ENCODE results near the gene PIK3CG. TPM values are rescaled to one million over a fixed set of nuclear protein-coding genes. Genes with fewer than 3 reads are reported as not detected.

Gene PIK3CG
- total RNA-seq, 1 donor from 2014 or later: 0.82 TPM

GRCh38 chr7:106864298-106865081 is 592 bp upstream of the PIK3CG start:
- TF ChIP-seq EZH2 (IDR thresholded peaks at IDR 0.05; ENCODE audit: insufficient read depth, low read length) (no peak), CTCF (IDR thresholded peaks at IDR 0.05; ENCODE audit: insufficient read depth, low read depth, low read length) (no peak)
- Mint-ChIP-seq H3K27me3 (ENCODE audit: low read depth, unreplicated experiment) (peaks cover 5% of the 10 kb centered on the region), H3K9me3 (ENCODE audit: unreplicated experiment) (peaks cover 2% of the 10 kb centered on the region), H3K4me3 (ENCODE audit: unreplicated experiment) (no peak overlapping the region), H3K27ac (ENCODE audit: unreplicated experiment) (no peak overlapping the region), H3K36me3 (ENCODE audit: low read depth, unreplicated experiment) (peaks cover 2% of the 10 kb centered on the region), H3K4me1 (ENCODE audit: low read depth, unreplicated experiment) (peaks cover 8% of the 10 kb centered on the region)
- Histone ChIP-seq H3K79me2 (ENCODE audit: insufficient read depth, low read length) (no peaks in the 10 kb centered on the region), H3K9me3 (ENCODE audit: insufficient read depth, low read depth, low read length) (peaks cover 3% of the 10 kb centered on the region), H3K36me3 (ENCODE audit: insufficient read depth, low read length) (no peaks in the 10 kb centered on the region), H2AFZ (ENCODE audit: low read depth, low read length) (no peak overlapping the region), H4K20me1 (ENCODE audit: insufficient read depth, low read length) (no peaks in the 10 kb centered on the region), H3K4me3 (ENCODE audit: insufficient read depth, low read depth, low read length) (no peak overlapping the region), H3K9ac (ENCODE audit: low read length) (no peak overlapping the region), H3K27ac (ENCODE audit: low read depth, low read length) (no peak overlapping the region), H3K27me3 (ENCODE audit: insufficient read depth, low read length) (no peaks in the 10 kb centered on the region), H3K4me1 (ENCODE audit: insufficient read depth, low read length) (no peaks in the 10 kb centered on the region), H3K4me2 (ENCODE audit: low read length) (peak overlapping the region; percentile 61)
- no peak for FAIRE-seq
- no peak for DNase-seq (ENCODE audit: low read depth)

- Histone ChIP-seq H3K79me2 (ENCODE audit: insufficient read depth, low read length) (no peaks in the 10 kb centered on the region), H3K4me2 (ENCODE audit: low read length) (no peak overlapping the region), H3K4me1 (ENCODE audit: insufficient read depth, low read length) (no peaks in the 10 kb centered on the region), H3K36me3 (ENCODE audit: insufficient read depth, low read length) (no peaks in the 10 kb centered on the region), H3K4me3 (ENCODE audit: insufficient read depth, low read depth, low read length) (no peak overlapping the region), H3K27me3 (ENCODE audit: insufficient read depth, low read length) (no peaks in the 10 kb centered on the region), H3K9me3 (ENCODE audit: insufficient read depth, low read depth, low read length) (peaks cover 3% of the 10 kb centered on the region), H4K20me1 (ENCODE audit: insufficient read depth, low read length) (no peaks in the 10 kb centered on the region), H3K9ac (ENCODE audit: low read length) (no peak overlapping the region), H2AFZ (ENCODE audit: low read depth, low read length) (no peak overlapping the region), H3K27ac (ENCODE audit: low read depth, low read length) (no peak overlapping the region)
- no peaks in the 10 kb centered on the region for H3K9me3 Mint-ChIP-seq (ENCODE audit: unreplicated experiment)
- H3K4me3 Mint-ChIP-seq (ENCODE audit: unreplicated experiment): no peak overlapping the region
- no peaks in the 10 kb centered on the region for H3K27me3 Mint-ChIP-seq (ENCODE audit: low read depth, unreplicated experiment)
- TF ChIP-seq EZH2 (IDR thresholded peaks at IDR 0.05; ENCODE audit: insufficient read depth, low read length): no peak
- no peak for TF ChIP-seq CTCF (IDR thresholded peaks at IDR 0.05; ENCODE audit: insufficient read depth, low read depth, low read length)
- H3K27ac Mint-ChIP-seq (ENCODE audit: unreplicated experiment): no peak overlapping the region
- H3K4me1 Mint-ChIP-seq (ENCODE audit: low read depth, unreplicated experiment): peaks cover 10% of the 10 kb centered on the region
- DNase-seq (ENCODE audit: low read depth) (no peak), FAIRE-seq (no peak)
- peaks cover 2% of the 10 kb centered on the region for H3K36me3 Mint-ChIP-seq (ENCODE audit: low read depth, unreplicated experiment)
Observed at GRCh38 chr7:106866298-106867281, 1.5 kb downstream of the PIK3CG start.
